Activated CD4-positive, alpha-beta T cell treated with anti-CD3 and anti-CD28 coated beads, Interleukin-10, Interleukin-2, amounts not matched to agents 100 ng/mL and 50 ng/mL, durations not matched to agents 16 hours and 8 hours (primary cell): ENCODE measurements around the gene LUM.
"Not testable (repeated sequence)": the region's sequence is repeated elsewhere in the genome, so short reads cannot be mapped to it uniquely, and the experiment has no call there.

Source experiments
- DNase-seq: peaks from one replicate; pipeline ENCODE4 v3.0.0-alpha.2; 2020

The LUM gene

GRCh38 chr12:91109148-91109564 lies 2.1 kb downstream of the LUM start:
- DNase-seq = peak; percentile 63

DNA sequence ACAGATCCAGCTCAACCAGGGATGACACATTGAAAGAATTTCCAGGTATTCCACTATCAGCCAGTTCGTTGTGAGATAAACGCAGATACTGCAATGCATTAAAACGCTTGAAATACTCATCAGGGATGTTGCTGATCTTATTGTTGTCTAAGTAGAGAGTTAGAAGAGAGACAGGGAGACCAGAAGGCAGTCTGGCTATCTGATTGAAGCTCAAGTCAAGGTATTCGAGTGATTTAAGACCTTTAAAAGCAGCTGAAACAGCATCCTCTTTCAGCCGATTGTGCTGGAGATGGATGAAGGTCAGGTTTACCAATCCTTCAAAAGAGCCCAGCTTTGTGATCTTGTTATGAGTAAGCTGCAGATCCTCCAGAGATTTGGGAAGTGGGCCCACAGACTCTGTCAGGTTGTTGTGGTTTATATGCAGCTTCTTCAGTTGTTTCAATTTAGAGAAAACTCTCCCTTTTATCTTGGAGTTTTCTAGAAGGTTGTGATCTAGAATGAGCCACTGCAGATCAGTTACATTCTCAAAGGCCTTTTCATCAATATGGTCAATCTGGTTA lies 3.0 kb downstream of the LUM start:
- DNase-seq = no peak

DNA sequence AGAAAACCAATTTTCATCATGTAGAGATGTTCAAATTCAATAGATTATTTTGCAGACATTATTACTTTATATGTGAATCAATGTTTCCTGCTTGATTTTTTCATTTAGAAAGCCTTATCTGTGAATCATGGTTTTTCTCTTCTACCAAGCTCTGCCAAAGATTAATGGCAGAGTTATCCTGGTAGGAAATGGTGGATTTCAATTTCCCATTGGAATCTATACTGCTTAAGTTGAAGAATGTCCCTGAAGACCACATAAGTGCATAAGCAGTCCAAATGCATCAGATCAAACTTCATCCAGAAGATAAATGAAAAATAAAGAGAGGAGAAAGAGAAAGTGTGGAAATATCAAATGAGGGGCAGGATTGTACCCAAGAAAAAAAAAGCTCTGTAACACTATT lies 5.0 kb downstream of the LUM start:
- DNase-seq = no peak

DNA sequence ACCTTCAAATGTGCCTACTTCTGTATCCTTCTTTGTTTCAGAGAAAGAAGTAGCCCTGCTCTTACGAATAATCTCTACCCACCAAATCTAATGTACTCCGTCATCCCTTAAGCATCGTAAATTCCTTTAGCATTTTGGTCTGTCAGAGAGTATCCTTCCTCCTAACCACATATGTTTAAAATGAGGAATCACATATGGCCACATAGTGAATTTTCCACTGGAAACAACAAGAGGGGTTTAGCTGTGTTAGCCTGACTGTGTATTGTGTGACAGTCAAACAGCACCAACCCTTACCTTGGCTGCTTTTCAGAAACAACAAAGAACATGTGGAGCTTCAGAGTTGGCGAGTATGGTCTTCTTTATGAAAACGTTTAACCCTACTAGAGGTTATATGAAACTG lies 5.5 kb downstream of the LUM start:
- DNase-seq = no peak

DNA sequence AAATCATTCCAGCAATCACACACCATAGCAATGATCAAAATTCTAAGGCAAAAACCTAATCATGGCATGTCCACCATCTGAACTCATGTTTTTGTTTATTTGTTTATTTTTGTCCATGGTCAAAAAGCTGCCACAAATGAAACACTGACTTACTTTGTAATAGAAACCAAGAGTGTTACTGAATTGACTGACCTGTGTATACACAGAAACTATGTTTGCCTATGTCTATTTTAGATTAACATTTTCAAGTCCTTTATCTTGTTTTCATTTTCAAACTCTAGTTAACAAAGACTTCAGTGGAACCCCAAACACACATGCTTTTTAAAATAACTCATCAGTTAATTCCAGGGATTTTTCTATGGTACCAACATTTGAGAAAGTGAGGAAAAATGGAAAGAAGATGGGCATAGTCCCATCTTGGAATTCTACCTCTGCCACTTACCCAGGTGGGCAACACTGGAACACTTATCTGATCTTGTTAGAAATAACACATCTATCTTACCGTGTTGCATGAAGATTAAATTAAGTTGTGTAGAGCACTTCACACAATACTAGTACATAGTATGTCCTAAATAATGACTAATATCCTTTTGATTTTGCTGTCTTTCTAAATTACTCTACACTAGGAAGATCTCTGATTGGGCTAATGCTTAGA lies 6.4 kb downstream of the LUM start:
- DNase-seq = no peak

DNA sequence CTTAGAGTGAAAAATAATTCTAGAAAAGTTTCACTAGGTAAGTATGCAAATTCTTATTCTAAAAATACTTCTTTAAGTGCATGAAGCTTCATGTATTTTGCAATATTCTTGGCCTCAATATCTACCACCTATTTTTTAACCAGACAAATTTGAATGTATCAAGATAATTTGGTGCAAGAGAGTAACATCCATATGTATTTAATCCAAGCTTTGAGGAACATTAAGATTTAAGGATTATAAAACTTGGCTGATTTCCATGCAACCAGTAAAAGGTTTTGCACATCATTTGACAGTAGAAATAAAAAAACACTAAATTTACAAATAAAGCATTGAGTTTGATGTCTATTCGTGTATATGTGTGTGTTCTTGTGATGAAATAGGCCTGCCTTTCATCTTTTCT lies 7.7 kb downstream of the LUM start:
- DNase-seq = no peak

- DNase-seq = no peak
These were observed 8.2 kb downstream of the LUM start for GRCh38 chr12:91103101-91103500.

DNA sequence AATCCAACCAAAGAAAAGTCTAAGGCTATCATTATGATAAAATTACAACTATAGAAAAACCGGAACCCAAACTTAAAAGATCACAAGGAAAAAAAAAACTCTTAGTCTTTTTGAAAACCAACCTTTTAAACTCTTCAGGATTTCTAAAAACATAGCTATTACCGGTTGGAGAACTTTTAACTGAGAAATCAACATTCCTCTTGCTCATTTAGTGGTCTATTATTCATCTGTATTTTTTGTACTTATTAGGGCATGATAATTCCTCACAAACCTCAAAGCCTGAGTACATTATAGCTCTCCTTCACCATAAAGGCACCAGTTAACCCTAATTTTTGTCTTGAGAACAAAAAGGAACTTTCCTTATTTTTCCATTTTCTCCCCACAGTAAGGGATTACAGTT lies 10.4 kb downstream of the LUM start:
- no peak for DNase-seq

GRCh38 chr12:91099836-91100235 lies 11.5 kb downstream of the LUM start:
- DNase-seq = no peak

- no peak for DNase-seq
These were observed 12.0 kb downstream of the LUM start for GRCh38 chr12:91099341-91099740.

GRCh38 chr12:91098941-91099340 lies 12.4 kb downstream of the LUM start:
- no peak for DNase-seq

DNA sequence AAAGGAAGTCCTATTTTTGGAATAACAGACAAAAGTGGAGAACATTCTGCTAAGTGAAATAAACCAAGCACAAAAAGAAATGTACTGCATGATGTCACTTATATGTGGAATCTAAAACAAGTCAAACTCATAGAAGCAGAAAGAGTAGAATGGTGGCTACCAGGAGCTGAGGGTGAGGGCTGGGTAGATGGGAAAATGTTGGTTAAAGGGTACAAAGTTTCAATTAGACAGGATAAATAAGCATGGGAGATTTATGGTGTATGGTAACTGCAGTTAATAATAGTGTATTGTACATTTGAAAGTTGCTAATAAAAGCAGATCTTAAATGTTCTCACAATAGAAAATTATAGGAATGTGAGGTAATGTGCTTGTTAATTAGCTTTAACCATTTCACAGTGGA lies 12.8 kb downstream of the LUM start:
- DNase-seq = no peak

GRCh38 chr12:91094957-91095356 lies 16.3 kb downstream of the LUM start:
- no peak for DNase-seq

DNA sequence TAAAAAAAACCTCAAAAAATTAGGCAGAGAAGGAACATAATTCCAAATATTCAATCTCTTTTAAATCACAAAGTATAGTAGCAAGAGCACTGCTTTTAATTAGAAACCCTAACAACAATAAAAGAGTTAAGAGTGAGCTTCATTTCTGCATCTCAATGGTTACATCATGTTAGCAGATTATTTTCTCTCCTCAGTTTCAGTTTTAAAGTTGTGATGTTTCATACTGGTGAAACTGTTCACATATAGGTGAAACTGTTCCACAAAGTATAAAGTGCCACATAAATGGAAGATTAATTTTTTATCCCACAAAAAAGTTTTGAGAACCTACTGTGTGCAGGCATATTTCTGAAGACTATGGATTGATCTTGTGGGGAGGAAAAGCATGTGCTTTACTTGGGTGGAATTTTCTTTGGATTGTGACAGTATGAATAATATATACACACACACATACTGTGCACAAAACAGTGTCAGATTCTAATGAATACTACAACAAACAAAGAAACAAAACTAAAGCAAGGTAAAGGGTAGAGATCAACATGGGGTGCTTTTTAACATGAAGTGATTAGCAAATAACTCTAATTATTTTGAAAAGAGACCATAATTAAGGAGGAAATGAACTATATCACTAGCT lies 17.1 kb downstream of the LUM start:
- no peak for DNase-seq

DNA sequence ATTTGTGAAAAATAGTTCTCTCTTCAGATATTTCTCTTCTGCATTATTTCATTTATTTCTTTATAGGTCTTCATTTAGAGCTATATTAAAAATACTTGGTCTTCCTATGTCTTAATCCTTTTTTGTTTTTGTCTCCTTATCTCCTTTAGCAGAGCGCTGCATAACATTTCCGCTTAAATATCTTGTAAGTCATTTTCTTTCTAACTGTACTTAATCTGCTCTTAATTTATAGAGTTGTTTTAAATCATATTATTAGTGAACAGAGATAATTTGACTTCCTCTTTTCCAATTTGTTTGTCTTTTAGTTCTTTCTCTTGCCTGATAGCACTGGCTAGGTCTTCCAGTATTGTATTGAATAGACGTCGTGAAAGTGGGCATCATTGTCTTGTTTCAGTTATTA lies 18.0 kb downstream of the LUM start:
- DNase-seq = no peak

DNA sequence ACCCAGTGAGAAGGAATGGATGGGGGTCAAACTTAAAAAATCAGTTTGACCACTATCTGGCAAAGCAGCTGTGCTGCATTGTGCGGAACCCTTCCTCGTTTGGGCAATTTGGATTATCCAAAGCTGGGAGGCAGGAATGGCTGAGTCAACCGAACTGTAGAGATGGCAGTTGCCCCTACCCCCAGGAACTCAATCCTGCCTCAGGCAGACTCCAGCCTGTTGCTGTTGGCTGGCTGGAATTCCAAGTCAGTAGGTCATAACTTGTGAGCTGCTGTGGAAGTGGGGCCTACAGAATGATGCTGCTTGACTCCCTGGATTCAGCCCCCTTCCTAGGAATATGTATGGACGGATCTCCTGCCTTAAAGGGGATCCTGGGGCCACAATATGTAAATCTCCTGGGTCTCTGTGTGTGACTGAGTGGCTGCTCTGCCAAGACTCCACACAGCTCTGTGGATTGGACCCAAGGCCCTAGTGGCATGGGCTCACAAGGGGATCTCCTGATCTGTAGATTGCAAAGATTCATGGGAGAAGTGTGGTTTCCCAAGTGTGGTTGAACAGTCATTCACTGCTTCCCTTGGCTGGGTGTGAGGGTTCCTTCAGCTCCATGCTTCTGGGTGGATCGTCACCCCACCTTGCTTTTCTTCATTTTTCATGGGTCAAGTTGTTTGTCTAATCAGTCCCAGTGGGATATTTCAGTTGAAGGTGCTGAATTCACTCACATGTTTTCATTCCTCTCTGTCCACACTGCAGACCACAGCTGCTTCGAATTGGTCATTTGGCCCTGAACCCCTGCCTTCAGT lies 19.2 kb downstream of the LUM start:
- DNase-seq = peak; percentile 2

DNA sequence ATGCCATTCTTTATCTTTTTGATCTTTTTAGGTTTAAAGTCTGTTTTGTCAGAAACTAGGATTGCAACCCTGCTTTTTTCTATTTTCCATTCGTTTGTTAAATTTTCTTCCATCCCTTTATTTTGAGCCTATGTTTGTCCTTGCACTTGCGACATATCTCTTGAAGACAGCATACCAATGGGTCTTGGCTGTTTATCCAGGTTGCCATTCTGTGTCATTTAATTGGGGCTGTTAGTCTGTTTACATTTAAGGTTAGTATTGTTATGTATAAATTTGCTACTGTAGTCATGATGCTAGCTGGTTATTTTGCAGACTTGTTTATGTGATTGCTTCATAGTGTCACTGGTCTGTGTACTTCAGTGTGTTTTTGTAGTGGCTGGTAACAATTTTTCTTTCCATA lies 21.3 kb downstream of the LUM start:
- not testable (repeated sequence) for DNase-seq

DNA sequence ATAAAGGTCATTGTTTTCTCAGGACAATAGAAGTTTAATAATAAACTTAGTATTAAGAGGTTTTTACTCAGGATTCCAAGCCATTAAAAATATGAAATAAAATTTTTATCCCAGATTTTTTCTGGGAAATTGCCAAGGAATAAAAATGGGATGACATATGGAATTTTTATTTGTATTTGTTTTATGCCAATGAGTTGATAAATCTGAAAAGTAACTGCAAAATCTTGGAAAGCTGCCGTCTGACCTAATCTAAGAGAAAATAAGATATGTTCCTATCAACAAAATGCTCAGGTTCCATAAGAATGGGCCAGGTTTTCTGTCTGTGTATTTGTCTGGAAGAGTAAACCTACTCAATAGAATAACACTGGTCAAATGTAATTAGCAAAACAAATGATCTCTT lies 31.3 kb downstream of the LUM start:
- DNase-seq = no peak

DNA sequence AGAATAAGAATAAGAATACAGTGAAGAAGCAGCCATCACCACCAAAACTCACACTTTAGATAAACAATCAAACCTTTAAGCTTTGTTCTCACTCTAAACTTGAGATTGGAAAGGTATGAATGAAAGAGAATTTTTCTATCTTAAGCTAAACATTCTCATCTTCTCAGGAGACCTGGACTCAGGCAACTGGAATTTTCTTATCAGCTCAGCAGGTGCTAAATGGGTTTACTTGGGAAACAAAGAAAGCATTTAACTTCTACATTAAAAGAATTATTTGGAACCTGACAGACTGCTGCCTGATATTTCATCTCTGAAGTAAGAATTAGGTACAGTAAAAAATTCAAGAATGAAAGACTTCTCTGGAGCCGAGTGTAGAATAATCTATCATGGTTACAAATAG lies 32.8 kb downstream of the LUM start:
- DNase-seq = no peak

- DNase-seq = no peak
These were observed 33.9 kb downstream of the LUM start for GRCh38 chr12:91077228-91077954.

GRCh38 chr12:91074851-91075250 lies 36.4 kb downstream of the LUM start:
- no peak for DNase-seq

GRCh38 chr12:91074154-91074709 lies 37.1 kb downstream of the LUM start:
- no peak for DNase-seq

DNA sequence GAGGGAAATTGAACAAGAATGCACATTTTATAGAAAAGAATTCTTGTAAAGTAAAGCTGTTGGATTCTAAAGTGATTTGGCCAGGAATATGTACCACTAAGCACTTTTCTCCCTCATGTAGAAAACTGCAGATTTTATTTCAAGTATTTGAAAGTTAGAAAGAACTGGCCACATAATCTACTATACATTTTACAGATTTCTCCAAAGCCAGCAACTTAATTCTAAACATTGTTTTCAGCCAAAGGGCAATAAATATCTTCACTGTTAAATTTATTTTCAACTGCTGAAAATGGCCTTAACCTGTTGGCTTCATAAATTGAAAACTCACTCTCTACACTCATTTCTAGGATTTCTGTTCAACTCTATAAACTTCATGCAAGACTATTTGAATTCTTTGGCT lies 37.9 kb downstream of the LUM start:
- DNase-seq = no peak
